Stromal cell of bone marrow (primary cell): ENCODE data around the gene ELF4.
A peak's percentile ranks its signal among the peaks of the same experiment; 100 is the strongest.

ENCODE experiments used
- DNase-seq: peaks from one replicate; pipeline ENCODE4 v3.0.0-alpha.2; 2012; ENCODE audit warnings: low read depth

Gene ELF4

GRCh38 chrX:130083656-130084382 is 26.5 kb downstream of the ELF4 start:
- DNase-seq = no peak

- DNase-seq = no peak
Observed at GRCh38 chrX:130083107-130083490, 27.2 kb downstream of the ELF4 start.

GRCh38 chrX:130082244-130083106 is 27.8 kb downstream of the ELF4 start:
- DNase-seq = no peak

GRCh38 chrX:130081421-130082045 is 28.8 kb downstream of the ELF4 start:
- DNase-seq = no peak

GRCh38 chrX:130080791-130081367 is 29.4 kb downstream of the ELF4 start:
- DNase-seq = no peak

GRCh38 chrX:130079824-130080406 is 30.4 kb downstream of the ELF4 start:
- peak; percentile 59 for DNase-seq

GRCh38 chrX:130075777-130076176 is 34.5 kb downstream of the ELF4 start:
- no peak for DNase-seq

GRCh38 chrX:130072345-130072740 is 38.0 kb downstream of the ELF4 start:
- DNase-seq = no peak

- DNase-seq = no peak
Observed at GRCh38 chrX:130071611-130072344, 38.5 kb downstream of the ELF4 start.

- no peak for DNase-seq
Observed at GRCh38 chrX:130066975-130067615, 43.2 kb downstream of the ELF4 start.

- DNase-seq = peak; percentile 34
Observed at GRCh38 chrX:130060122-130061069, 49.9 kb downstream of the ELF4 start.

- no peak for DNase-seq
Observed at GRCh38 chrX:130058652-130059051, 51.6 kb downstream of the ELF4 start.

GRCh38 chrX:130057209-130057608 is 53.1 kb downstream of the ELF4 start:
- DNase-seq = no peak

- DNase-seq = no peak
Observed at GRCh38 chrX:130055899-130056298, 54.4 kb downstream of the ELF4 start.

- DNase-seq = peak; percentile 37
Observed at GRCh38 chrX:130055103-130055502, 55.2 kb downstream of the ELF4 start.

GRCh38 chrX:130053236-130053635 is 57.1 kb downstream of the ELF4 start:
- no peak for DNase-seq

GRCh38 chrX:130051176-130051845 is 59.0 kb downstream of the ELF4 start:
- no peak for DNase-seq

- no peak for DNase-seq
Observed at GRCh38 chrX:130049821-130050220, 60.5 kb downstream of the ELF4 start.

- DNase-seq = no peak
Observed at GRCh38 chrX:130048686-130049222, 61.5 kb downstream of the ELF4 start.
